Keratinocyte (primary cell): ENCODE results near the gene OR5H15. TPM values are rescaled to one million over a fixed set of nuclear protein-coding genes. Genes with fewer than 3 reads are reported as not detected.

ENCODE experiments used
- DNase-seq: peaks from one replicate; pipeline ENCODE4 v3.0.0-alpha.2; 2011; ENCODE audit warnings: low read depth, missing footprints, low spot score
- FAIRE-seq: peaks from 2 replicates; lab custom pipeline; 2011; peaks lifted over from hg19 to GRCh38; lab: Jason Lieb, UNC
- H2AFZ ChIP-seq: 2 replicates; pipeline ENCODE4 v1.6.0; 2012; ENCODE audit warnings: low read length, control low read depth, inconsistent platforms; ENCODE audit not compliant: control insufficient read depth
- H3K27ac ChIP-seq: 2 replicates; pipeline ENCODE4 v1.5.1; 2011; ENCODE audit warnings: low read length; ENCODE audit not compliant: control insufficient read depth, insufficient read depth
- H3K27me3 ChIP-seq: 3 replicates; pipeline ENCODE4 v1.6.0; 2011; ENCODE audit warnings: low read length; ENCODE audit not compliant: control insufficient read depth, insufficient read depth; ENCODE audit errors: extremely low read depth
- H3K36me3 ChIP-seq, 2 experiments: 2 replicates in 1 of 2; 3 replicates in 1 of 2; pipeline ENCODE4 v1.5.1; 2011; ENCODE audit warnings: low read length in 2 of 2, mild to moderate bottlenecking in 1 of 2; ENCODE audit not compliant: control insufficient read depth in 2 of 2, insufficient read depth in 2 of 2; ENCODE audit errors: extremely low read depth in 1 of 2
- H3K4me1 ChIP-seq: 3 replicates; pipeline ENCODE4 v1.5.1; 2011; ENCODE audit warnings: low read length; ENCODE audit not compliant: control insufficient read depth, insufficient read depth; ENCODE audit errors: extremely low read depth
- H3K4me2 ChIP-seq: 3 replicates; pipeline ENCODE4 v1.6.0; 2011; ENCODE audit warnings: low read depth, low read length; ENCODE audit not compliant: control insufficient read depth, insufficient read depth; ENCODE audit errors: extremely low read depth
- H3K4me3 ChIP-seq, 3 experiments: fragments of 200-600 bp in 1 of 3; sonication (generic) in 1 of 3; 2 replicates in 2 of 3; 3 replicates in 1 of 3; pipeline ENCODE4 v1.5.1; 2011 to 2016; ENCODE audit warnings: low read length in 3 of 3, mild to moderate bottlenecking in 3 of 3, control low read depth in 2 of 3, inconsistent platforms in 1 of 3, low read depth in 1 of 3, mixed read lengths in 1 of 3, mixed run types in 1 of 3, moderate library complexity in 1 of 3; ENCODE audit not compliant: control insufficient read depth in 2 of 3, insufficient read depth in 2 of 3; ENCODE audit errors: extremely low read depth in 1 of 3
- H3K79me2 ChIP-seq: 2 replicates; pipeline ENCODE4 v1.6.0; 2012; ENCODE audit warnings: low read length; ENCODE audit not compliant: control insufficient read depth, insufficient read depth
- H3K9ac ChIP-seq: 3 replicates; pipeline ENCODE4 v1.6.0; 2011; ENCODE audit warnings: low read length; ENCODE audit not compliant: control insufficient read depth, insufficient read depth; ENCODE audit errors: extremely low read depth
- H3K9me1 ChIP-seq: 3 replicates; pipeline ENCODE4 v1.6.0; 2011; ENCODE audit warnings: low read length; ENCODE audit not compliant: control insufficient read depth, insufficient read depth; ENCODE audit errors: extremely low read depth
- H3K9me3 ChIP-seq: 2 replicates; pipeline ENCODE4 v1.5.1; 2012; ENCODE audit warnings: low read depth, low read length; ENCODE audit not compliant: control insufficient read depth
- H4K20me1 ChIP-seq: 3 replicates; pipeline ENCODE4 v1.6.0; 2011; ENCODE audit warnings: low read length; ENCODE audit not compliant: control insufficient read depth, insufficient read depth; ENCODE audit errors: extremely low read depth
- EZH2 ChIP-seq: IDR thresholded peaks from one replicate; pipeline ENCODE4 v1.6.1; 2012; ENCODE audit warnings: inconsistent platforms, mild to moderate bottlenecking, low read length, moderate library complexity
- dilution Hi-C: fragments of 300-500 bp; cut with MboI; formaldehyde crosslinking; loops from one replicate; pipeline ENCODE4 v1.7.0; 2020; ENCODE audit warnings: low sequenced_read_pairs; ENCODE audit not compliant: extremely low pct_ligation_motif_present
- polyA plus RNA-seq, 5 experiments: library from polyadenylated mRNA; depleted of rRNA in 3 of 5; stranded (reverse) in 3 of 5; stranded (forward) in 1 of 5; unstranded in 1 of 5; fragments of >200 nt; gene quantifications; 1 replicate in 1 of 5; 2 replicates in 3 of 5; 3 replicates in 1 of 5; pipeline versions ENCODE4 v1.2.1 to v1.2.3, GENCODE V29; 2011 to 2012; ENCODE audit warnings: missing spikeins in 2 of 5, low read depth in 1 of 5, low replicate concordance in 1 of 5
- TF ChIP-seq, protein P1 (sequence below), 3 experiments: IDR thresholded peaks in 1 of 3; conservative IDR thresholded peaks in 1 of 3; optimal IDR thresholded peaks in 1 of 3; 2 replicates in 2 of 3; 3 replicates in 1 of 3; pipeline versions ENCODE3 to v1.5.1; 2011; ENCODE audit warnings: low read length in 3 of 3, mild to moderate bottlenecking in 3 of 3, moderate library complexity in 2 of 3, control low read depth in 1 of 3, inconsistent platforms in 1 of 3; ENCODE audit not compliant: insufficient read depth in 2 of 3; ENCODE audit errors: extremely low read depth in 1 of 3

OR5H15 gene
- polyA plus RNA-seq, 1 donor (not counting 4 experiments of a cell fraction or from before 2014, with no cell fraction given), result not detected

GRCh38 chr3:98213276-98213675 lies 46.8 kb downstream of the OR5H15 start:
- Histone ChIP-seq H3K4me1 (no peaks in the 10 kb centered on the region), H3K36me3 (no peaks in the 10 kb centered on the region), H3K27ac (no peak overlapping the region), H3K9me3 (no peaks in the 10 kb centered on the region), H3K4me3 (no peak overlapping the region), H3K9me1 (no peaks in the 10 kb centered on the region), H3K27me3 (no peaks in the 10 kb centered on the region), H3K4me2 (no peak overlapping the region), H3K79me2 (no peaks in the 10 kb centered on the region), H2AFZ (no peak overlapping the region), H3K9ac (no peak overlapping the region), H4K20me1 (no peaks in the 10 kb centered on the region)
- no peak for TF ChIP-seq EZH2
- TF ChIP-seq, protein P1, sequence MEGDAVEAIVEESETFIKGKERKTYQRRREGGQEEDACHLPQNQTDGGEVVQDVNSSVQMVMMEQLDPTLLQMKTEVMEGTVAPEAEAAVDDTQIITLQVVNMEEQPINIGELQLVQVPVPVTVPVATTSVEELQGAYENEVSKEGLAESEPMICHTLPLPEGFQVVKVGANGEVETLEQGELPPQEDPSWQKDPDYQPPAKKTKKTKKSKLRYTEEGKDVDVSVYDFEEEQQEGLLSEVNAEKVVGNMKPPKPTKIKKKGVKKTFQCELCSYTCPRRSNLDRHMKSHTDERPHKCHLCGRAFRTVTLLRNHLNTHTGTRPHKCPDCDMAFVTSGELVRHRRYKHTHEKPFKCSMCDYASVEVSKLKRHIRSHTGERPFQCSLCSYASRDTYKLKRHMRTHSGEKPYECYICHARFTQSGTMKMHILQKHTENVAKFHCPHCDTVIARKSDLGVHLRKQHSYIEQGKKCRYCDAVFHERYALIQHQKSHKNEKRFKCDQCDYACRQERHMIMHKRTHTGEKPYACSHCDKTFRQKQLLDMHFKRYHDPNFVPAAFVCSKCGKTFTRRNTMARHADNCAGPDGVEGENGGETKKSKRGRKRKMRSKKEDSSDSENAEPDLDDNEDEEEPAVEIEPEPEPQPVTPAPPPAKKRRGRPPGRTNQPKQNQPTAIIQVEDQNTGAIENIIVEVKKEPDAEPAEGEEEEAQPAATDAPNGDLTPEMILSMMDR (optimal IDR thresholded peaks at IDR 0.05 in 1 of 3, IDR thresholded peaks at IDR 0.05 in 1 of 3, conservative IDR thresholded peaks at IDR 0.05 in 1 of 3; ENCODE audit: extremely low read depth in 1 of 3, insufficient read depth in 2 of 3, low read length in 3 of 3), result no peak
- dilution Hi-C loops, result no loop called here
- DNase-seq (no peak), FAIRE-seq (no peak)

GRCh38 chr3:98215051-98215450 lies 48.6 kb downstream of the OR5H15 start:
- DNase-seq (no peak), FAIRE-seq (no peak)
- Histone ChIP-seq H3K36me3 (no peaks in the 10 kb centered on the region), H3K9ac (no peak overlapping the region), H3K4me2 (no peak overlapping the region), H3K9me1 (no peaks in the 10 kb centered on the region), H4K20me1 (no peaks in the 10 kb centered on the region), H3K9me3 (no peaks in the 10 kb centered on the region), H2AFZ (no peak overlapping the region), H3K4me3 (no peak overlapping the region), H3K79me2 (no peaks in the 10 kb centered on the region), H3K27me3 (no peaks in the 10 kb centered on the region), H3K4me1 (no peaks in the 10 kb centered on the region), H3K27ac (no peak overlapping the region)
- dilution Hi-C loops, result no loop called here
- no peak for TF ChIP-seq EZH2
- TF ChIP-seq, protein P1 (optimal IDR thresholded peaks at IDR 0.05 in 1 of 3, IDR thresholded peaks at IDR 0.05 in 1 of 3, conservative IDR thresholded peaks at IDR 0.05 in 1 of 3; ENCODE audit: extremely low read depth in 1 of 3, insufficient read depth in 2 of 3, low read length in 3 of 3), result no peak

Other genes starting within 250 kb of the OR5H15 start
- gene RIOX2, start 194.3 kb upstream of the OR5H15 start, polyA plus RNA-seq, result 34.0 to 45.2 TPM (median 35.2 TPM) in 3 replicates
- not detected in 3 replicates for gene GABRR3, start 131.4 kb upstream of the OR5H15 start, polyA plus RNA-seq
- gene OR5AC2, start 79.5 kb upstream of the OR5H15 start, polyA plus RNA-seq, result not detected in 3 replicates
- not detected in 3 replicates for gene OR5H1, start 36.0 kb upstream of the OR5H15 start, polyA plus RNA-seq
- not detected in 3 replicates for gene OR5H14, start 19.2 kb upstream of the OR5H15 start, polyA plus RNA-seq
- not detected in 3 replicates for gene OR5H6, start 97.5 kb downstream of the OR5H15 start, polyA plus RNA-seq
- not detected in 3 replicates for gene OR5H2, start 115.8 kb downstream of the OR5H15 start, polyA plus RNA-seq
- not detected in 3 replicates for gene OR5K4, start 187.2 kb downstream of the OR5H15 start, polyA plus RNA-seq
- not detected in 3 replicates for gene OR5K3, start 224.0 kb downstream of the OR5H15 start, polyA plus RNA-seq